Activated B cell treated with CpG ODN at 0.5 μM for 24 hours (primary cell): Measurements from ENCODE around the gene SULT4A1. TPM values are rescaled to one million over a fixed set of nuclear protein-coding genes. Genes with fewer than 3 reads are reported as not detected.

Experiments used
- ATAC-seq: fragments of 200-7000 bp; cut with Tn5 transposase; one replicate; pipeline ENCODE4 v1.10.0; 2021; ENCODE audit warnings: low read depth, mild to moderate bottlenecking, moderate library complexity
- CTCF ChIA-PET: fragments of 350-600 bp; sonication (Branson Sonifier 250); formaldehyde crosslinking; loops from one replicate; lab custom pipeline; 2021; ENCODE audit warnings: antibody characterized with exemption; lab: Charles Lee
- POLR2A ChIA-PET: fragments of 350-600 bp; sonication (Branson Sonifier 250); formaldehyde crosslinking; loops from one replicate; lab custom pipeline; 2021; ENCODE audit warnings: antibody characterized with exemption; lab: Charles Lee
- DNase-seq: peaks from one replicate; pipeline ENCODE4 v3.0.0; 2022
- H3K27ac Mint-ChIP-seq: one replicate; pipeline ENCODE4 v1.8.0; 2020; ENCODE audit warnings: mixed read lengths
- H3K27me3 Mint-ChIP-seq: one replicate; pipeline ENCODE4 v1.8.0; 2021; ENCODE audit warnings: mixed read lengths
- H3K36me3 Mint-ChIP-seq: one replicate; pipeline ENCODE4 v1.8.0; 2021; ENCODE audit warnings: low read depth, mixed read lengths
- H3K4me1 Mint-ChIP-seq: one replicate; pipeline ENCODE4 v1.8.0; 2021; ENCODE audit warnings: mixed read lengths
- H3K4me3 Mint-ChIP-seq: one replicate; pipeline ENCODE4 v1.8.0; 2020; ENCODE audit warnings: mild to moderate bottlenecking, mixed read lengths
- H3K9me3 Mint-ChIP-seq: one replicate; pipeline ENCODE4 v1.8.0; 2020; ENCODE audit warnings: mixed read lengths
- intact Hi-C: fragments of 100-400 bp; cut with micrococcal nuclease; formaldehyde crosslinking; loops from one replicate; pipeline ENCODE4 v1.15.1; 2024
- total RNA-seq: library from RNA; stranded (reverse); gene quantifications from 2 replicates; pipeline ENCODE4 v1.2.3, GENCODE V29; 2022
- TF ChIP-seq, protein P1 (sequence below): fragments of 200-600 bp; IDR thresholded peaks from one replicate; pipeline ENCODE4 v1.8.0; 2022; ENCODE audit warnings: antibody characterized with exemption, mild to moderate bottlenecking

SULT4A1 gene
- total RNA-seq, 1 donor from 2014 or later, result not detected

DNA sequence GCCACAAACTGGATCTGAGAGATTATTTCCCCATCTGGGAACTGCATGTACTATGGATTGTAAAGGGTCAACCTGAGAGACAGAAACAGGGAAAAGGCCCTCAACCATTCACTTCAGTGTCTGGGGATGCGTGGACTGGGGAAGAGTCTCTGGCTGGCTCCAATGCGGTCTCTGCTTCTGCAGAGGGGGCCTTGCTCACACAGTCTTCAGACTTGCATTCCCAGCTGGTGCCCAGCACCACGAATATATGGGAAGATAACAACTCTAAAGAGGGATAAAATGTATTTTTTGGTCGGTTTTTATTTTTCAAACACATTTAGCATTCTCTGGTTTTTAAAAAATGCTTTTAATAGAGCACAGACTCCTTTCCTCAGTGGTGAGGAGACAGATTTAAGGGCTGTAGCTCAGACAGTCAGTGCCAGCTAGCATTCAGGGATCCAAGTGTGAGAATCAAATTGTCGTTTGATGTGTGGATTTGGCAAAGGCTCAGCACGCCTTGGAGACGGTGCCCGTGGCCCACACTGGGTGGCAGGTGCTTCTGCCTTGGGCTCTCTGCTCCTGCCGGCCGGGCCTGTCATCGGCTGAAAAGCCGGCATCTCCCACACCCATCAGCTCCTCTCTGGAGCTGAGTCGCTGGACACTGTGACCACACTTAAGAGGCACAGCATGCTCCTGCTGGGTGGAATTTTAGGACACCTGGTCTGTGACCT, 42.2 kb downstream of the SULT4A1 start:
- intact Hi-C loops, result no loop called here
- Mint-ChIP-seq H3K36me3 (no peaks in the 10 kb centered on the region), H3K4me3 (no peak overlapping the region), H3K27me3 (peaks cover 23% of the 10 kb centered on the region), H3K4me1 (no peaks in the 10 kb centered on the region), H3K9me3 (no peaks in the 10 kb centered on the region), H3K27ac (no peak overlapping the region)
- ChIA-PET POLR2A (no interaction called here), CTCF (no interaction called here)
- DNase-seq, result no peak
- ATAC-seq, result no peak
- TF ChIP-seq, protein P1, sequence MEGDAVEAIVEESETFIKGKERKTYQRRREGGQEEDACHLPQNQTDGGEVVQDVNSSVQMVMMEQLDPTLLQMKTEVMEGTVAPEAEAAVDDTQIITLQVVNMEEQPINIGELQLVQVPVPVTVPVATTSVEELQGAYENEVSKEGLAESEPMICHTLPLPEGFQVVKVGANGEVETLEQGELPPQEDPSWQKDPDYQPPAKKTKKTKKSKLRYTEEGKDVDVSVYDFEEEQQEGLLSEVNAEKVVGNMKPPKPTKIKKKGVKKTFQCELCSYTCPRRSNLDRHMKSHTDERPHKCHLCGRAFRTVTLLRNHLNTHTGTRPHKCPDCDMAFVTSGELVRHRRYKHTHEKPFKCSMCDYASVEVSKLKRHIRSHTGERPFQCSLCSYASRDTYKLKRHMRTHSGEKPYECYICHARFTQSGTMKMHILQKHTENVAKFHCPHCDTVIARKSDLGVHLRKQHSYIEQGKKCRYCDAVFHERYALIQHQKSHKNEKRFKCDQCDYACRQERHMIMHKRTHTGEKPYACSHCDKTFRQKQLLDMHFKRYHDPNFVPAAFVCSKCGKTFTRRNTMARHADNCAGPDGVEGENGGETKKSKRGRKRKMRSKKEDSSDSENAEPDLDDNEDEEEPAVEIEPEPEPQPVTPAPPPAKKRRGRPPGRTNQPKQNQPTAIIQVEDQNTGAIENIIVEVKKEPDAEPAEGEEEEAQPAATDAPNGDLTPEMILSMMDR, result no peak

- H3K4me1 Mint-ChIP-seq, result no peaks in the 10 kb centered on the region
- H3K27me3 Mint-ChIP-seq, result peaks cover 18% of the 10 kb centered on the region
- DNase-seq, result no peak
- H3K4me3 Mint-ChIP-seq, result no peak overlapping the region
- H3K36me3 Mint-ChIP-seq, result no peaks in the 10 kb centered on the region
- TF ChIP-seq, protein P1, result no peak
- no peak for ATAC-seq
- CTCF ChIA-PET, result no interaction called here
- H3K9me3 Mint-ChIP-seq, result no peaks in the 10 kb centered on the region
- intact Hi-C loops, result no loop called here
- H3K27ac Mint-ChIP-seq, result no peak overlapping the region
- POLR2A ChIA-PET, result no interaction called here
Measured at GRCh38 chr22:43819421-43819921, 42.8 kb downstream of the SULT4A1 start.

DNA sequence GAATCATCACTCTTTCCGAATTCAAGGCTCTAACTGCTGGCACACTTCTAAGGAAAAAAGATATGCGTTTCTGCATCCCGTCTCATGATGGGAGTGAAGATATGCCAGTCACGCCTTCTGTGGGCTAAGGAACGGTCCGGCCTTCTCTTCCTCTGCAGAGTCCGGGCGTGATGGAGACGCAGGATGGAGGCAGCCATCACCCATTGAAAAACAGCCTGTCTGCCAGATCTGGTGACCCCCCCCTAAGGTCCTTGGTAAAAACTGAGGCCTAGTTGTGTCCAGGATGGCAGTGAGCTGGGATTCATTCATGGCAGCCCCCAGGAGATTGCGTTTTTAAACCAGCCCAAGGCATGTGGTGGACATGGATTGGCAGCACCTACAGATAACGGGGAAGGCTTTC, 43.3 kb downstream of the SULT4A1 start:
- no peaks in the 10 kb centered on the region for H3K9me3 Mint-ChIP-seq
- TF ChIP-seq, protein P1, result no peak
- no peaks in the 10 kb centered on the region for H3K4me1 Mint-ChIP-seq
- no peaks in the 10 kb centered on the region for H3K36me3 Mint-ChIP-seq
- ATAC-seq (no peak), DNase-seq (no peak)
- H3K4me3 Mint-ChIP-seq, result no peak overlapping the region
- ChIA-PET POLR2A (no interaction called here), CTCF (no interaction called here)
- peaks cover 18% of the 10 kb centered on the region for H3K27me3 Mint-ChIP-seq
- no peak overlapping the region for H3K27ac Mint-ChIP-seq
- intact Hi-C loops, result no loop called here

- ATAC-seq (no peak), DNase-seq (no peak)
- Mint-ChIP-seq H3K27ac (no peak overlapping the region), H3K4me3 (no peak overlapping the region), H3K27me3 (peaks cover 14% of the 10 kb centered on the region), H3K4me1 (peaks cover 11% of the 10 kb centered on the region), H3K9me3 (no peaks in the 10 kb centered on the region), H3K36me3 (no peaks in the 10 kb centered on the region)
- ChIA-PET CTCF (no interaction called here), POLR2A (no interaction called here)
- TF ChIP-seq, protein P1, result no peak
- intact Hi-C loops, result no loop called here
Measured at GRCh38 chr22:43817402-43817801, 44.9 kb downstream of the SULT4A1 start.

DNA sequence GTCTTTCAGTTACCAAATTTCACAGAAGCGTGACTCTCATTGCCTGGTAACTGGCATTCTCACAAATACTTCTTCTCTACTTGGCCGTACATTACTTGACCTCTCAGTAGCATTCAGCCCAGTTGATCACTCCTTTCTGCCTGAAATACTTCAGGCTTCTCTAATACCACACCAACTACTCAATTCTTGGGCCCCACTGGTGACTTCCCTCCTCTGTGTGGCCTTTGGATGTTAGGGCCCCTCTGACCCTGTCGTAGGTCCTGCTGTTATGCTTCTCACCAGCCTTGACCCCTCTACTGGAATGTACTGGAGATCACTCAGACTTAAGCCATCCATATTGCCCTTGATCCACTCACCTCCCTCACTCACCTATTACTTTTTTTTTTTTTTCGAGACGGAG, 48.0 kb downstream of the SULT4A1 start:
- H3K4me3 Mint-ChIP-seq, result peak overlapping the region; percentile 12
- POLR2A ChIA-PET, result no interaction called here
- H3K36me3 Mint-ChIP-seq, result peaks cover 4% of the 10 kb centered on the region
- intact Hi-C loops, result loop anchor here (5.0 kb wide), 1 partner anchor 143 kb away; the partner anchor contains the start of gene SAMM50
- peaks cover 16% of the 10 kb centered on the region for H3K4me1 Mint-ChIP-seq
- DNase-seq, result no peak
- no peak for ATAC-seq
- no peak overlapping the region for H3K27ac Mint-ChIP-seq
- H3K9me3 Mint-ChIP-seq, result no peaks in the 10 kb centered on the region
- CTCF ChIA-PET, result no interaction called here
- TF ChIP-seq, protein P1, result no peak
- H3K27me3 Mint-ChIP-seq, result no peaks in the 10 kb centered on the region
